Smooth muscle cell (in vitro differentiated cells): ENCODE results near the gene DCTN3. TPM values are rescaled to one million over a fixed set of nuclear protein-coding genes. Genes with fewer than 3 reads are reported as not detected.
A peak's percentile ranks its signal among the peaks of the same experiment; 100 is the strongest.

ENCODE experiments used
- DNase-seq: peaks from one replicate; lab custom pipeline; 2025; ENCODE audit not compliant: unreplicated experiment; lab: John Stamatoyannopoulos, UW
- H2AFZ ChIP-seq: fragments of 200-600 bp; sonication (generic); 2 replicates; pipeline ENCODE4 v1.6.0; 2016; ENCODE audit warnings: antibody characterized with exemption, low read depth, mild to moderate bottlenecking
- H3F3A ChIP-seq: fragments of 200-600 bp; sonication (generic); 2 replicates; pipeline ENCODE4 v1.6.0; 2017; ENCODE audit warnings: antibody characterized with exemption, low read depth
- H3K27ac ChIP-seq: fragments of 200-600 bp; sonication (generic); 2 replicates; pipeline ENCODE4 v1.5.1; 2016; ENCODE audit warnings: low read depth, mild to moderate bottlenecking
- H3K27me3 ChIP-seq: fragments of 200-600 bp; sonication (generic); 2 replicates; pipeline ENCODE4 v1.6.1; 2016; ENCODE audit warnings: low read depth, mild to moderate bottlenecking
- H3K36me3 ChIP-seq: fragments of 200-600 bp; sonication (generic); 2 replicates; pipeline ENCODE4 v1.5.1; 2016; ENCODE audit warnings: low read depth
- H3K4me1 ChIP-seq: fragments of 200-600 bp; sonication (generic); 2 replicates; pipeline ENCODE4 v1.5.1; 2016; ENCODE audit warnings: low read depth
- H3K4me2 ChIP-seq: fragments of 200-600 bp; sonication (generic); 2 replicates; pipeline ENCODE4 v1.6.0; 2016; ENCODE audit warnings: mild to moderate bottlenecking
- H3K4me3 ChIP-seq: fragments of 200-600 bp; sonication (generic); 2 replicates; pipeline ENCODE4 v1.5.1; 2016; ENCODE audit warnings: mild to moderate bottlenecking
- H3K79me2 ChIP-seq: fragments of 200-600 bp; sonication (generic); 2 replicates; pipeline ENCODE4 v1.6.0; 2016; ENCODE audit warnings: low read depth, mild to moderate bottlenecking
- H3K9ac ChIP-seq: fragments of 200-600 bp; sonication (generic); 2 replicates; pipeline ENCODE4 v1.6.0; 2016; ENCODE audit warnings: low read depth
- H3K9me3 ChIP-seq: fragments of 200-600 bp; sonication (generic); replicated peaks from 2 replicates; pipeline ENCODE4 v1.5.1; 2016; ENCODE audit warnings: low read depth
- H4K20me1 ChIP-seq: fragments of 200-600 bp; sonication (generic); 2 replicates; pipeline ENCODE4 v1.6.0; 2016; ENCODE audit warnings: low read depth
- CTCF ChIP-seq: fragments of 200-600 bp; sonication (generic); IDR thresholded peaks from 2 replicates; pipeline ENCODE4 v1.5.1; 2017; ENCODE audit warnings: borderline replicate concordance, mild to moderate bottlenecking, antibody characterized with exemption; ENCODE audit not compliant: insufficient read depth, poor library complexity, severe bottlenecking
- WGBS: methylation state at CpG from one replicate; pipeline ENCODE4 v1.1.7; 2016; ENCODE audit warnings: low lambda C conversion rate; 5-methylcytosine and 5-hydroxymethylcytosine counted together
- polyA plus RNA-seq: library from polyadenylated mRNA; unstranded; fragments of >200 nt; fragmentation: Nextera tagmentation; extraction: Ambion mirVana; gene quantifications from 2 replicates; pipeline ENCODE4 v1.2.1, GENCODE V29; 2016
- total RNA-seq: library from RNA; depleted of rRNA; stranded (reverse); fragments of >200 nt; gene quantifications from 2 replicates; pipeline ENCODE4 v1.2.3, GENCODE V29; 2014

DCTN3 gene
- total and polyA plus RNA-seq, 2 experiments from 2014 or later = 87.6 to 142 TPM

GRCh38 chr9:34612788-34613390 lies 7.4 kb downstream of the DCTN3 start:
- H3K9ac ChIP-seq = peak overlapping the region; percentile 87
- H3F3A ChIP-seq = peaks cover 7% of the 10 kb centered on the region
- peaks cover 3% of the 10 kb centered on the region for H3K79me2 ChIP-seq
- TF ChIP-seq CTCF = peak; percentile 80
- peak overlapping the region; percentile 89 for H2AFZ ChIP-seq
- peak overlapping the region; percentile 82 for H3K4me3 ChIP-seq
- H3K9me3 ChIP-seq = no peaks in the 10 kb centered on the region
- DNase-seq = peak; percentile 39
- H3K27me3 ChIP-seq = no peaks in the 10 kb centered on the region
- H3K4me1 ChIP-seq = peaks cover 10% of the 10 kb centered on the region
- H3K36me3 ChIP-seq = peaks cover 3% of the 10 kb centered on the region
- peak overlapping the region; percentile 55 for H3K27ac ChIP-seq
- peak overlapping the region; percentile 97 for H3K4me2 ChIP-seq
- WGBS = 4% methylated on average over 15 of the region's 15 CpGs
- no peaks in the 10 kb centered on the region for H4K20me1 ChIP-seq

GRCh38 chr9:34611811-34612787 lies 8.2 kb downstream of the DCTN3 start, which contains the start of gene RPP25L:
Gene RPP25L, minus strand, starts transcription at chr9:34612097. Its CDS starts 801 bp downstream, at chr9:34611296.
- WGBS = 2% methylated on average over 67 of the region's 77 CpGs

GRCh38 chr9:34611251-34611810 lies 9.0 kb downstream of the DCTN3 start:
- Histone ChIP-seq H3F3A (peaks cover 7% of the 10 kb centered on the region), H2AFZ (peak overlapping the region; percentile 89), H3K4me3 (peak overlapping the region; percentile 82), H3K4me1 (peaks cover 10% of the 10 kb centered on the region), H3K9me3 (no peaks in the 10 kb centered on the region), H3K4me2 (peak overlapping the region; percentile 97), H3K27ac (no peak overlapping the region), H3K36me3 (peaks cover 1% of the 10 kb centered on the region), H3K9ac (peak overlapping the region; percentile 87), H3K79me2 (peaks cover 3% of the 10 kb centered on the region), H3K27me3 (no peaks in the 10 kb centered on the region), H4K20me1 (no peaks in the 10 kb centered on the region)
- no peak for TF ChIP-seq CTCF
- 65% methylated on average over 10 of the region's 10 CpGs for WGBS
- no peak for DNase-seq

More at GRCh38 chr9:34611811-34612787, 8.2 kb downstream of the DCTN3 start, which contains the start of gene RPP25L:
- H3K9ac ChIP-seq = peak within 1 kb of the TSS; percentile 87
- H3K4me1 ChIP-seq = peaks cover 10% of the 10 kb centered on the region
- peak within 1 kb of the TSS; percentile 82 for H3K4me3 ChIP-seq
- no peaks in the 10 kb centered on the region for H4K20me1 ChIP-seq
- no peaks in the 10 kb centered on the region for H3K27me3 ChIP-seq
- peaks cover 3% of the 10 kb centered on the region for H3K36me3 ChIP-seq
- DNase-seq = peak; percentile 63
- peaks cover 3% of the 10 kb centered on the region for H3K79me2 ChIP-seq
- peaks cover 7% of the 10 kb centered on the region for H3F3A ChIP-seq
- peak within 1 kb of the TSS; percentile 55 for H3K27ac ChIP-seq
- H3K4me2 ChIP-seq = peak within 1 kb of the TSS; percentile 97
- no peak for TF ChIP-seq CTCF
- peak within 1 kb of the TSS; percentile 89 for H2AFZ ChIP-seq
- H3K9me3 ChIP-seq = no peaks in the 10 kb centered on the region
